PC-3 (cell line): Measurements from ENCODE around the gene GPR33. TPM values are rescaled to one million over a fixed set of nuclear protein-coding genes. Genes with fewer than 3 reads are reported as not detected.

ENCODE experiments used
- ATAC-seq: fragments of 200-7000 bp; cut with Tn5 transposase; 2 replicates; pipeline ENCODE4 v1.9.1; 2020; ENCODE audit warnings: mild to moderate bottlenecking, moderate library complexity
- BruUV-seq: library from RNA; stranded (reverse); fragments of 400-500 nt; replicated peaks from 2 replicates; lab custom pipeline; 2021; lab: Mats Ljungman, UMichigan
- CTCF ChIA-PET: fragments of 300-600 bp; sonication (Branson Sonifier 250); formaldehyde crosslinking; loops from one replicate; lab custom pipeline; 2022; ENCODE audit warnings: antibody characterized with exemption; lab: Charles Lee
- POLR2A ChIA-PET: fragments of 300-600 bp; sonication (Branson Sonifier 250); formaldehyde crosslinking; loops from one replicate; lab custom pipeline; 2022; ENCODE audit warnings: antibody characterized with exemption; ENCODE audit not compliant: unreplicated experiment; lab: Charles Lee
- DNase-seq: peaks from one replicate; pipeline ENCODE4 v3.0.0-alpha.2; 2015
- H2AFZ ChIP-seq: fragments of 300-600 bp; sonication (generic); 2 replicates; pipeline ENCODE4 v1.6.0; 2016; ENCODE audit warnings: antibody characterized with exemption, low read length
- H3F3A ChIP-seq: fragments of 300-600 bp; sonication (generic); one replicate; pipeline ENCODE4 v1.6.0; 2017; ENCODE audit warnings: antibody characterized with exemption, low read length, control low read depth, mild to moderate bottlenecking; ENCODE audit not compliant: unreplicated experiment
- H3K27ac ChIP-seq: fragments of 300-600 bp; sonication (generic); 2 replicates; pipeline ENCODE4 v1.5.1; 2016; ENCODE audit warnings: mild to moderate bottlenecking, low read length
- H3K27me3 ChIP-seq: fragments of 300-600 bp; sonication (generic); 2 replicates; pipeline ENCODE4 v1.6.1; 2016; ENCODE audit warnings: low read length, mixed read lengths
- H3K36me3 ChIP-seq: fragments of 300-600 bp; sonication (generic); 2 replicates; pipeline ENCODE4 v1.6.1; 2016; ENCODE audit warnings: low read depth, mixed run types, low read length, mixed read lengths
- H3K4me1 ChIP-seq: fragments of 300-600 bp; sonication (generic); 2 replicates; pipeline ENCODE4 v1.5.1; 2016; ENCODE audit warnings: low read length; ENCODE audit not compliant: insufficient read depth
- H3K4me2 ChIP-seq: fragments of 300-600 bp; sonication (generic); 2 replicates; pipeline ENCODE4 v1.6.0; 2016; ENCODE audit warnings: low read length
- H3K4me3 ChIP-seq: fragments of 300-600 bp; sonication (generic); 2 replicates; pipeline ENCODE4 v1.5.1; 2016; ENCODE audit warnings: mild to moderate bottlenecking, low read length, mixed read lengths
- H3K79me2 ChIP-seq: fragments of 300-600 bp; sonication (generic); 2 replicates; pipeline ENCODE4 v1.6.1; 2017; ENCODE audit warnings: low read length, mixed read lengths
- H3K9ac ChIP-seq: fragments of 300-600 bp; sonication (generic); 2 replicates; pipeline ENCODE4 v1.6.0; 2016; ENCODE audit warnings: mild to moderate bottlenecking, low read length
- H3K9me2 ChIP-seq: fragments of 300-600 bp; sonication (generic); replicated peaks from 2 replicates; pipeline ENCODE4 v1.6.1; 2016; ENCODE audit warnings: mixed run types, low read length, mixed read lengths
- H3K9me3 ChIP-seq: fragments of 300-600 bp; sonication (generic); 2 replicates; pipeline ENCODE4 v1.6.1; 2016; ENCODE audit warnings: low read length, mixed read lengths
- H4K20me1 ChIP-seq: fragments of 300-600 bp; sonication (generic); 2 replicates; pipeline ENCODE4 v1.6.1; 2016; ENCODE audit warnings: low read length, mixed read lengths
- EZH2 ChIP-seq: fragments of 300-600 bp; sonication (generic); IDR thresholded peaks from one replicate; pipeline ENCODE4 v1.6.1; 2017; ENCODE audit warnings: antibody characterized with exemption, mild to moderate bottlenecking, low read length; ENCODE audit not compliant: unreplicated experiment
- EZH2phosphoT487 ChIP-seq: fragments of 300-600 bp; sonication (generic); IDR thresholded peaks from 2 replicates; pipeline ENCODE4 v1.6.1; 2018; ENCODE audit warnings: mild to moderate bottlenecking, antibody characterized with exemption, low read length, borderline replicate concordance
- intact Hi-C: fragments of 100-400 bp; cut with micrococcal nuclease; formaldehyde crosslinking; loops from 2 replicates; pipeline ENCODE4 v1.9.0; 2023
- total RNA-seq: library from RNA; depleted of rRNA; stranded (reverse); fragments of >200 nt; gene quantifications from 2 replicates; pipeline ENCODE4 v1.2.3, GENCODE V29; 2014
- TF ChIP-seq, protein P1 (sequence below): fragments of 300-600 bp; sonication (generic); conservative IDR thresholded peaks from 2 replicates; pipeline ENCODE4 v1.5.1; 2017; ENCODE audit warnings: antibody characterized with exemption, low read depth, mild to moderate bottlenecking, low read length

GPR33 gene
- total RNA-seq, 1 experiment from 2014 or later = not detected

DNA sequence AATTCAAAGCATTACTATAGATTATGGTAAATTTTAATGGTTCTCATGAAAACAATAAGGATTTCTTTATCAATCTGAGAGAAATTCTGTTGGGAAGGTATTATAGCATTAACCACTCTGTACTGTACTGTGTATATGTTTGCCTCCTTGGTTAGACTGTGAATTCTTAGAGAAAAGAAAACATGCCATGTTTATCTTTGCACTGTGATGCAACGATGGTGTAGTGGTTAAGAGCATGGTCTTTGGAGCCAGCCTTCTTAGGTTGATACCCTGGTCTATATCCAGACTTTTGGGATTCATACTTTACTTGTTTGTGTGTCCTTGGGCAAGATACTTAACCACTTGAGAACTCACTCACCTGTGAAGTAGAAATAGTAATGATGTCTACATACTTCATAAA, 41.2 kb upstream of the GPR33 start:
- CTCF ChIA-PET = no interaction called here
- Histone ChIP-seq H4K20me1 (no peaks in the 10 kb centered on the region), H3K79me2 (no peaks in the 10 kb centered on the region), H3K27me3 (no peaks in the 10 kb centered on the region), H3K4me2 (no peak overlapping the region), H3K36me3 (no peaks in the 10 kb centered on the region), H3K9ac (no peak overlapping the region), H3K9me2 (no peaks in the 10 kb centered on the region), H3K4me3 (no peak overlapping the region), H3K4me1 (no peaks in the 10 kb centered on the region), H3K27ac (no peak overlapping the region), H2AFZ (no peak overlapping the region), H3F3A (no peaks in the 10 kb centered on the region), H3K9me3 (no peaks in the 10 kb centered on the region)
- BruUV-seq = no TSS peak
- ATAC-seq (no peak), DNase-seq (no peak)
- intact Hi-C loops = no loop called here
- POLR2A ChIA-PET = no interaction called here
- TF ChIP-seq, protein P1, sequence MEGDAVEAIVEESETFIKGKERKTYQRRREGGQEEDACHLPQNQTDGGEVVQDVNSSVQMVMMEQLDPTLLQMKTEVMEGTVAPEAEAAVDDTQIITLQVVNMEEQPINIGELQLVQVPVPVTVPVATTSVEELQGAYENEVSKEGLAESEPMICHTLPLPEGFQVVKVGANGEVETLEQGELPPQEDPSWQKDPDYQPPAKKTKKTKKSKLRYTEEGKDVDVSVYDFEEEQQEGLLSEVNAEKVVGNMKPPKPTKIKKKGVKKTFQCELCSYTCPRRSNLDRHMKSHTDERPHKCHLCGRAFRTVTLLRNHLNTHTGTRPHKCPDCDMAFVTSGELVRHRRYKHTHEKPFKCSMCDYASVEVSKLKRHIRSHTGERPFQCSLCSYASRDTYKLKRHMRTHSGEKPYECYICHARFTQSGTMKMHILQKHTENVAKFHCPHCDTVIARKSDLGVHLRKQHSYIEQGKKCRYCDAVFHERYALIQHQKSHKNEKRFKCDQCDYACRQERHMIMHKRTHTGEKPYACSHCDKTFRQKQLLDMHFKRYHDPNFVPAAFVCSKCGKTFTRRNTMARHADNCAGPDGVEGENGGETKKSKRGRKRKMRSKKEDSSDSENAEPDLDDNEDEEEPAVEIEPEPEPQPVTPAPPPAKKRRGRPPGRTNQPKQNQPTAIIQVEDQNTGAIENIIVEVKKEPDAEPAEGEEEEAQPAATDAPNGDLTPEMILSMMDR = no peak
- no peak for TF ChIP-seq EZH2
- TF ChIP-seq EZH2phosphoT487 = no peak

DNA sequence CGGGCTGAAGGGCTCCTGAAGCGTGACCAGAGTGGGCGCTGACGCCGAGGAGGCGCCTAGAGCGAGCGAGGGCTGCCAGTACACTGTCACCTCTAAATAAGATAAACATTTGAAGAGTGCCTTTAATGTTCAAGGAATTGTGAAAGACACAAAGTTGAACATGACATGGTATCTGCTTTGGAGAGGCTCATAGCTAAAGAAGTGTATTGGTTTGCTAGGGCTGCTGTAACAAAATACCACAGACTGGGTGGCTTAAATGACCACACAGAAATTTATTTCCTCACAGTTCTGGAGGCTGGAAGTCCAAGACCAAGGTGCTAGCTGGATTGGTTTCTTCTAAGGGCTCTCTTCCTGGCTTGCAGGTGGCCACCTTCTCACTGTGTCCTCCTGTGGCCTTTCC, 39.7 kb upstream of the GPR33 start:
- TF ChIP-seq EZH2 (no peak), EZH2phosphoT487 (no peak)
- DNase-seq = no peak
- Histone ChIP-seq H3K4me3 (no peak overlapping the region), H3F3A (no peaks in the 10 kb centered on the region), H2AFZ (no peak overlapping the region), H4K20me1 (no peaks in the 10 kb centered on the region), H3K36me3 (no peaks in the 10 kb centered on the region), H3K9me3 (no peaks in the 10 kb centered on the region), H3K4me1 (peaks cover 3% of the 10 kb centered on the region), H3K9ac (no peak overlapping the region), H3K4me2 (no peak overlapping the region), H3K27ac (no peak overlapping the region), H3K9me2 (no peaks in the 10 kb centered on the region), H3K79me2 (no peaks in the 10 kb centered on the region), H3K27me3 (no peaks in the 10 kb centered on the region)
- ATAC-seq = no peak
- BruUV-seq = no TSS peak
- ChIA-PET POLR2A (no interaction called here), CTCF (no interaction called here)
- intact Hi-C loops = no loop called here

DNA sequence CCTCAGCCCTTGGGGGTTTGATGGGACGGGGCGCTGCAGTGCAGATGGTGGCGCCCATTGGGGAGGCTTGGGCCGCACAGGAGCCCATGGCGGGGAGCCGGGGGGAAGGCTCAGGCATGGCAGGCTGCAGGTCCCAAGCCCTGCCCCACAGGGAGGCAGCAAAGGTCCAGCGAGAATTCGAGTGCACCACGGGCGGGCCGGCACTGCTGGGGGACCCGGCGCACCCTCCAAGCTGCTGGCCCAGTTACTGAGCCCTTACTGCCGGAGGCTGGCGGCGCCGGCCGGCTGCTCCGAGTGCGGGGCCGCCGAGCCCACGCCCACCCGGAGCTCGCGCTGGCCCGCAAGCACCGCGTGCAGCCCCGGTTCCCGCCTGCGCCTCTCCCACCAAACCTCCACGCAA, 39.2 kb upstream of the GPR33 start:
- Histone ChIP-seq H3F3A (no peaks in the 10 kb centered on the region), H4K20me1 (no peaks in the 10 kb centered on the region), H3K4me1 (peaks cover 8% of the 10 kb centered on the region), H3K4me2 (no peak overlapping the region), H3K79me2 (no peaks in the 10 kb centered on the region), H3K27me3 (no peaks in the 10 kb centered on the region), H2AFZ (no peak overlapping the region), H3K9ac (no peak overlapping the region), H3K36me3 (no peaks in the 10 kb centered on the region), H3K27ac (no peak overlapping the region), H3K4me3 (no peak overlapping the region), H3K9me2 (no peaks in the 10 kb centered on the region), H3K9me3 (no peaks in the 10 kb centered on the region)
- DNase-seq = no peak
- TF ChIP-seq EZH2phosphoT487 = no peak
- no peak for TF ChIP-seq EZH2
- CTCF ChIA-PET = no interaction called here
- no TSS peak for BruUV-seq
- ATAC-seq = no peak
- intact Hi-C loops = no loop called here
- POLR2A ChIA-PET = no interaction called here

DNA sequence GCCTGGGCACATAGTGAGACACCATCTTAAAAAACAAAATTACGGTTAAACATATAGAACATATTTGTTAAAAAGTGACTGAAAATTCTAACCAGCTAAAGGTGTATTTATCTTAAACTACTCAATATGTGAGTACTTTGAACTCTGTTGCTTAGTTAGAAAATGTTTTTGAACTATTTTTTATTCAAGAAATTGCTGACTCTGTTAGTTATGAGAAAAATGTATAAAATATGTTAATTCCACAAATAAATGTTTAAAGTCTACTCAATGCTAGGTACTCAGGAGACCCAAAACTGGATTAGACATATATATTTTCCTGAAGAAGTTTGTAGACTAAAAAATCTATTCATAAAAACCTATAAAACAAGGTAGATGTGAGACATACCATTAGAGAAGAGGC, 23.0 kb upstream of the GPR33 start:
- Histone ChIP-seq H4K20me1 (no peaks in the 10 kb centered on the region), H3K79me2 (no peaks in the 10 kb centered on the region), H3K27me3 (no peaks in the 10 kb centered on the region), H3K9me2 (no peaks in the 10 kb centered on the region), H3K9ac (no peak overlapping the region), H3K9me3 (no peaks in the 10 kb centered on the region), H2AFZ (no peak overlapping the region), H3F3A (no peaks in the 10 kb centered on the region), H3K4me3 (no peak overlapping the region), H3K36me3 (no peaks in the 10 kb centered on the region), H3K4me2 (no peak overlapping the region), H3K4me1 (no peaks in the 10 kb centered on the region), H3K27ac (no peak overlapping the region)
- TF ChIP-seq, protein P1 = no peak
- TF ChIP-seq EZH2 (no peak), EZH2phosphoT487 (no peak)
- ATAC-seq (no peak), DNase-seq (no peak)
- no TSS peak for BruUV-seq
- POLR2A ChIA-PET = no interaction called here
- intact Hi-C loops = loop anchor here (1.0 to 10.0 kb wide), 7 partner anchors 382 to 1054 kb away; no protein-coding TSS in a partner anchor
- CTCF ChIA-PET = interaction anchor here (0.6 to 1.0 kb wide), 3 partner anchors 51 to 574 kb away, joined by 3 to 9 read pairs (median 3); no protein-coding TSS in a partner anchor
